HG02840 (cell line): ENCODE data around the gene ANAPC4.
A peak's percentile ranks its signal among the peaks of the same experiment; 100 is the strongest.
"Not testable (repeated sequence)": the region's sequence is repeated elsewhere in the genome, so short reads cannot be mapped to it uniquely, and the experiment has no call there.

Experiments used
- ATAC-seq: cut with Tn5 transposase; IDR thresholded peaks from one replicate; pipeline ENCODE4 v1.9.1; 2021; ENCODE audit warnings: mild to moderate bottlenecking, moderate library complexity, moderate number of reproducible peaks; ENCODE audit not compliant: unreplicated experiment, low FRiP score

The ANAPC4 gene

GRCh38 chr4:25372549-25372948 lies 4.5 kb upstream of the ANAPC4 start:
- ATAC-seq, result not testable (repeated sequence)

- ATAC-seq, result peak; percentile 13
These were observed 741 bp downstream of the ANAPC4 start for GRCh38 chr4:25377572-25378436.

- no peak for ATAC-seq
These were observed 1.3 kb downstream of the ANAPC4 start for GRCh38 chr4:25378437-25378743.

GRCh38 chr4:25379591-25379990 lies 2.5 kb downstream of the ANAPC4 start:
- ATAC-seq, result no peak

- no peak for ATAC-seq
These were observed 6.6 kb downstream of the ANAPC4 start for GRCh38 chr4:25383647-25384046.

GRCh38 chr4:25386926-25387325 lies 9.9 kb downstream of the ANAPC4 start:
- ATAC-seq, result no peak

GRCh38 chr4:25397305-25397704 lies 20.2 kb downstream of the ANAPC4 start:
- ATAC-seq, result no peak

- no peak for ATAC-seq
These were observed 22.4 kb downstream of the ANAPC4 start for GRCh38 chr4:25399510-25399909.

- ATAC-seq, result no peak
These were observed 24.0 kb downstream of the ANAPC4 start for GRCh38 chr4:25401066-25401465.

- no peak for ATAC-seq
These were observed 25.5 kb downstream of the ANAPC4 start for GRCh38 chr4:25402521-25402920.

GRCh38 chr4:25403699-25404098 lies 26.6 kb downstream of the ANAPC4 start:
- no peak for ATAC-seq

- no peak for ATAC-seq
These were observed 28.4 kb downstream of the ANAPC4 start for GRCh38 chr4:25405453-25405852.

GRCh38 chr4:25406081-25406692 lies 29.1 kb downstream of the ANAPC4 start:
- ATAC-seq, result no peak

GRCh38 chr4:25410820-25411529 lies 33.9 kb downstream of the ANAPC4 start:
- ATAC-seq, result no peak

- ATAC-seq, result no peak
These were observed 36.2 kb downstream of the ANAPC4 start for GRCh38 chr4:25413261-25413660.

- ATAC-seq, result no peak
These were observed 40.0 kb downstream of the ANAPC4 start for GRCh38 chr4:25417014-25417413.

GRCh38 chr4:25420931-25421330 lies 43.9 kb downstream of the ANAPC4 start:
- no peak for ATAC-seq

GRCh38 chr4:25421816-25422525 lies 44.9 kb downstream of the ANAPC4 start:
- ATAC-seq, result peak; percentile 58

- ATAC-seq, result no peak
These were observed 46.5 kb downstream of the ANAPC4 start for GRCh38 chr4:25423548-25423947.

GRCh38 chr4:25424539-25425228 lies 47.6 kb downstream of the ANAPC4 start:
- ATAC-seq, result no peak
